ENCODE measurements around the gene RPH3AL. TPM values are rescaled to one million over a fixed set of nuclear protein-coding genes. Genes with fewer than 3 reads are reported as not detected.
"Not testable (repeated sequence)": the region's sequence is repeated elsewhere in the genome, so short reads cannot be mapped to it uniquely, and the experiment has no call there.

The RPH3AL gene
- total RNA-seq, 1 donor from 2014 or later = 40.8 TPM

DNA sequence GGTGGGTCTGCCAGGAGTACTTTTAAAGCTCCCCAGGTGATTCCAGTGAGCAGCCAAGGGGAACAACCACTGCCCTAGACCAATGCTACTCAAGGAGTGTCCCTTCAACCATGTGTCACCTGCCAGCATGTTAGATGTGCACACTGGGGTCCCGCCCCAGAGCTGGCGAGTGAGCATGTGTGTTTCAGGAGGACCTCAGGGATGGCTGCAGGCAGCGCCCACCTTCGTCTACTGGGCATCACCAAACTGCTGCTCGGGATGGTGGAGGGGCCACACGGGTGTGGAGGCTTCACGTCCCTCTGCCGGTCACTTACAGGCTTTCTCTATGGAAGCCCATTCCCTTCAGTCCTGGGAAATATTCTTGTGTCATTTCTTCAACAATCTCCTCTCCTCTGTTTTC lies 142.2 kb downstream of the RPH3AL start:
- DNase-seq (ENCODE audit: low read depth) = no peak
- TF ChIP-seq, protein P1, sequence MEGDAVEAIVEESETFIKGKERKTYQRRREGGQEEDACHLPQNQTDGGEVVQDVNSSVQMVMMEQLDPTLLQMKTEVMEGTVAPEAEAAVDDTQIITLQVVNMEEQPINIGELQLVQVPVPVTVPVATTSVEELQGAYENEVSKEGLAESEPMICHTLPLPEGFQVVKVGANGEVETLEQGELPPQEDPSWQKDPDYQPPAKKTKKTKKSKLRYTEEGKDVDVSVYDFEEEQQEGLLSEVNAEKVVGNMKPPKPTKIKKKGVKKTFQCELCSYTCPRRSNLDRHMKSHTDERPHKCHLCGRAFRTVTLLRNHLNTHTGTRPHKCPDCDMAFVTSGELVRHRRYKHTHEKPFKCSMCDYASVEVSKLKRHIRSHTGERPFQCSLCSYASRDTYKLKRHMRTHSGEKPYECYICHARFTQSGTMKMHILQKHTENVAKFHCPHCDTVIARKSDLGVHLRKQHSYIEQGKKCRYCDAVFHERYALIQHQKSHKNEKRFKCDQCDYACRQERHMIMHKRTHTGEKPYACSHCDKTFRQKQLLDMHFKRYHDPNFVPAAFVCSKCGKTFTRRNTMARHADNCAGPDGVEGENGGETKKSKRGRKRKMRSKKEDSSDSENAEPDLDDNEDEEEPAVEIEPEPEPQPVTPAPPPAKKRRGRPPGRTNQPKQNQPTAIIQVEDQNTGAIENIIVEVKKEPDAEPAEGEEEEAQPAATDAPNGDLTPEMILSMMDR (conservative IDR thresholded peaks at IDR 0.05; ENCODE audit: low read depth, low read length) = no peak

DNA sequence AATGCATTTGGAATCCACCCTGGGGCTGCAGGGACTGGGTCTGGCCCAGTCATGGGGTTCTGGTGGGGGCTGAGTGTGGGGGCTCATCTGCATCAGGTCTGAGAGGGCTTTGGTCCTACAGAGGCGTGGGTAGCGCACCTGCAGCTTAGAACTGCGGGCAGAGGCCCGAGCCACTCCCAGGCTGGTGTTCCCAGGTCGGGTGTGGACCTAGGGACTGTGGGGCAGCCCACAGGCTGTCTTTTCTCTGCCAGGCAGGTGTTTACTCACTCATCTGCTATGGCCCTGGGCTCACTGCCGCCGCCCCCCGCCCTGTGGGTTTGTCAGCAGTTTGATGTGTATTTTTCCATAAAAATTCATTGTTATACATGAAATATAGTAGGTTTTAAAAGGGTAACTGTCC lies 144.2 kb downstream of the RPH3AL start:
- TF ChIP-seq, protein P1 (conservative IDR thresholded peaks at IDR 0.05; ENCODE audit: low read depth, low read length) = no peak
- DNase-seq (ENCODE audit: low read depth) = no peak
- no peak overlapping the region for H3K4me3 ChIP-seq (ENCODE audit: low read depth, low read length)

More for the DNA sequence above, 142.2 kb downstream of the RPH3AL start:
- no peak overlapping the region for H3K4me3 ChIP-seq (ENCODE audit: low read depth, low read length)

DNA sequence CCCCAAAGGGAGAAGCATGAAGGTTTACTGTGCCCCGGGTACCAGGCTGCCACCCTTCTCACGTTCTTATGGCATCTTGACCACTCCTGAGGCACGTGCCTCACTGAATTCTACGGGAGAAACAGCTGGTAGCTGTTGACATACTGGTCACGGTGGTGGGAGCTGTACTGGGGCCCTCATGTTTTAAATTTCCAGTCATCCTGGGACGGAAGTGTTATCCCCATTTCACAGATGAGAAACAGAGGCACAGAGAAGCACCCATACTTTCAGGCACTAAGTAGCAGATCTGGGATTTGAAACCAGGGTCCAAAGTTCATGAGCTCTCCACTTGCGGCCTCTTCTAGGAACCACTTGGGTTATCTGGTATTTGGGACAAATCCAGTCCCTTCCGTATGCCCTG lies 144.8 kb downstream of the RPH3AL start:
- TF ChIP-seq, protein P1 (conservative IDR thresholded peaks at IDR 0.05; ENCODE audit: low read depth, low read length) = no peak

DNA sequence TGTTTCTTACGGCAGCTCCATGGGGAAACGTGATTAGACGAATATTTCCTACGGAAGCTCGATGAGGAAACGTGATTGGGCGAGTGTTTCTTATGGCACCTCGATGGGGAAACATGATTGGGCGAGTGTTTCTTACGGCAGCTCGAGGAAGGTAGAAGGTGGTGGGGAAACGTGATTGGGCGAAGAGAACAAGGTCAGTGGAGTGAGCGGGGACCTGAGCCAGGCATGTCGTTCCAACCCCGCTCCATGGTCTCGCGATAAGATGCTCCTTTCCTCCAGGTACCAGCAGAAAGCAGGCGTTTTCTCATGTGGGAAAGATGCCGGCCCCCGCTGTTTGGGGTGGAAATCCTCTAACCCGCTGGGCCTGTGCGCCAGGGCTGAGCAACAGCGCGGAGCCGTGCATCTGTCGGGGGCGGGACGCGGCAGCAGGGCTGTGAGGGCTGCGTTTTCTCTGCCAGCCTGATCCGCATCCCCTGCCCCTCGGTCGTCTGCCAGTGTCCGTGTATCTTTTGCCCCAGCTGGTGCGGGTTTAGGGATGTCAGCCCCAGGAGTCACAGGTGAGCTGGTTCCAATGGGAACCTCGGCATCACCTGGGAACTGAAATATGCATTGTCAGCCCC lies 145.6 kb downstream of the RPH3AL start:
- TF ChIP-seq, protein P1 (conservative IDR thresholded peaks at IDR 0.05; ENCODE audit: low read depth, low read length) = no peak
- H3K4me3 ChIP-seq (ENCODE audit: low read depth, low read length) = no peak overlapping the region
- DNase-seq (ENCODE audit: low read depth) = no peak

More for the DNA sequence above, 144.8 kb downstream of the RPH3AL start:
- no peak for DNase-seq (ENCODE audit: low read depth)
- H3K4me3 ChIP-seq (ENCODE audit: low read depth, low read length) = no peak overlapping the region

DNA sequence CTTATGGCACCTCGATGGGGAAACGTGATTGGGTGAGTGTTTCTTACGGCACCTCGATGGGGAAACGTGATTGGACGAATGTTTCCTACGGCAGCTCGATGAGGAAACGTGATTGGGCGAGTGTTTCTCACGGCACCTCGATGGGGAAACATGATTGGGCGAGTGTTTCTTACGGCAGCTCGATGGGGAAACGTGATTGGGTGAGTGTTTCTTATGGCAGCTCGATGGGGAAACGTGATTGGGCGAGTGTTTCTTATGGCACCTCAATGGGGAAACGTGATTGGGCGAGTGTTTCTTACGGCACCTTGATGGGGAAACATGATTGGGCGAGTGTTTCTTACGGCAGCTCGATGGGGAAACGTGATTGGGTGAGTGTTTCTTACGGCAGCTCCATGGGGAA lies 146.1 kb downstream of the RPH3AL start:
- DNase-seq (ENCODE audit: low read depth); H3K4me3 ChIP-seq (ENCODE audit: low read depth, low read length): not testable (repeated sequence)

DNA sequence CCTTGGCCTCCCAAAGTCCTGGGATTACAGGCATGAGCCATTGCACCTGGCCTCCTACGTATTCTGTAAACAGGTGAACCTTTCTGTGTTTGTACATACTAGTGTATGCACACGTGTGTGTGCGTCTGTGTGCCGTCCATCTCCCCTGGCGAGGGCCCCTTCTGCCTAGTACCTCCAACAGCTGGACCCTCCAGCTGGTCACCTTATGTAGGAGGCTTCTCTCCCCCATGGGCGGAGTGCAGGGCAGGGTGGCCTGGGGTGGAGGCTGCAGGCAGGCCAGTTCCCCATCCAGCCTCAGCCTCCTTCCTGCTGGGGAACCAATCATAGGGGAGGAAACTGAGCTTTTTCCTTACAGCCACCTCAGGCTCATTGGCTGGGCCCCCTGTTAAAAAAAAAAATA lies 146.8 kb downstream of the RPH3AL start:
- no peak for DNase-seq (ENCODE audit: low read depth)
- H3K4me3 ChIP-seq (ENCODE audit: low read depth, low read length) = no peak overlapping the region
- TF ChIP-seq, protein P1 (conservative IDR thresholded peaks at IDR 0.05; ENCODE audit: low read depth, low read length) = no peak

DNA sequence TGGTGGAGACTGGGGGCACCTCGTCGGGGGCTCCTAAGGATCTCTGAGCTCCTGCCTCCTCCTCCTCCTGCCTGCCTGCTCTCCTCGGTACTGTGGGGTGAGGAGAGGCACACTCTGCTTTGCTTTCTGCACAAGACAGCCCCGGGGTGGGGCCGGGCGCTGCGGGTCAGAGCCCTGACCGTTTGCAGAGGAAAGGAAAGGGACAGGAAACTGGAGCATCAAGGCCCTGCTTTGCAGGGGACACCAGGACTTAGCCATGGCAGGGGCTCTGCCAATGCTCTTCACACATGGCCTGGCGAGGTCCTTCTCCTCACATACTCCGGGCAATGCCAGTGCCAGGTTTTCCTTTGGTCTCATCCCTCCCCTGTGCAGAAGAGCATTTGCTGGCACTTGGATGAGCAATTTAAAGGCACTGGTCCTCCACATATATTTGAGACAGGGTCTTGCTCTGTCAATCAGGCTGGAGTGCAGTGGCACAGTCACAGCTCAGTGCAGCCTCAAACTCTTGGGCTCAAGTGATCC lies 147.4 kb downstream of the RPH3AL start:
- H3K4me3 ChIP-seq (ENCODE audit: low read depth, low read length) = no peak overlapping the region
- TF ChIP-seq, protein P1 (conservative IDR thresholded peaks at IDR 0.05; ENCODE audit: low read depth, low read length) = no peak
- DNase-seq (ENCODE audit: low read depth) = no peak

All from epithelial cell of proximal tubule (primary cell).